T-helper 1 cell treated with Interleukin-12 subunit alpha and Interleukin-12 subunit beta and Interleukin-4 antibody, amounts not matched to agents 30 ng/mL and 1 ng/mL, for 36 hours (primary cell): ENCODE measurements around the gene RAPGEF5. TPM values are rescaled to one million over a fixed set of nuclear protein-coding genes. Genes with fewer than 3 reads are reported as not detected.

ENCODE experiments used
- intact Hi-C: fragments of 100-400 bp; cut with micrococcal nuclease; formaldehyde crosslinking; loops from one replicate; pipeline ENCODE4 v1.15.1; 2024
- total RNA-seq: library from RNA; stranded (reverse); gene quantifications from 2 replicates; pipeline ENCODE4 v1.2.3, GENCODE V29; 2022

The RAPGEF5 gene
- total RNA-seq, 1 donor from 2014 or later: 0.17 TPM

- intact Hi-C loops: no loop called here
Measured at GRCh38 chr7:22194658-22195273, 162.2 kb downstream of the RAPGEF5 start.

- intact Hi-C loops: no loop called here
Measured at GRCh38 chr7:22193450-22193983, 163.4 kb downstream of the RAPGEF5 start.

GRCh38 chr7:22192801-22193200, 164.2 kb downstream of the RAPGEF5 start:
- intact Hi-C loops: no loop called here

- intact Hi-C loops: no loop called here
Measured at GRCh38 chr7:22190736-22191135, 166.2 kb downstream of the RAPGEF5 start.

- intact Hi-C loops: no loop called here
Measured at GRCh38 chr7:22189741-22190140, 167.2 kb downstream of the RAPGEF5 start.

- intact Hi-C loops: no loop called here
Measured at GRCh38 chr7:22189230-22189629, 167.7 kb downstream of the RAPGEF5 start.

GRCh38 chr7:22187691-22188348, 169.1 kb downstream of the RAPGEF5 start:
- intact Hi-C loops: no loop called here

- intact Hi-C loops: no loop called here
Measured at GRCh38 chr7:22185559-22185958, 171.4 kb downstream of the RAPGEF5 start.

- intact Hi-C loops: no loop called here
Measured at GRCh38 chr7:22184549-22185199, 172.3 kb downstream of the RAPGEF5 start.

- intact Hi-C loops: no loop called here
Measured at GRCh38 chr7:22183522-22184280, 173.3 kb downstream of the RAPGEF5 start.

GRCh38 chr7:22182149-22182548, 174.8 kb downstream of the RAPGEF5 start:
- intact Hi-C loops: loop anchor here (1.0 kb wide), 1 partner anchor 8 kb away; no protein-coding TSS in a partner anchor

GRCh38 chr7:22181663-22182062, 175.3 kb downstream of the RAPGEF5 start:
- intact Hi-C loops: loop anchor here (1.0 kb wide), 1 partner anchor 7 kb away; no protein-coding TSS in a partner anchor

GRCh38 chr7:22179442-22179879, 177.5 kb downstream of the RAPGEF5 start:
- intact Hi-C loops: loop anchor here (10.0 kb wide), 2 partner anchors 235 to 515 kb away; partner anchors contain the start of gene CDCA7L

GRCh38 chr7:22178735-22179134, 178.2 kb downstream of the RAPGEF5 start:
- intact Hi-C loops: loop anchor here (10.0 kb wide), 2 partner anchors 234 to 516 kb away; partner anchors contain the start of gene CDCA7L

- intact Hi-C loops: loop anchor here (10.0 kb wide), 2 partner anchors 232 to 518 kb away; partner anchors contain the start of gene CDCA7L
Measured at GRCh38 chr7:22176791-22177412, 180.1 kb downstream of the RAPGEF5 start.

- intact Hi-C loops: loop anchor here (1.0 to 10.0 kb wide), 4 partner anchors 8 to 520 kb away; partner anchors contain the start of gene CDCA7L
Measured at GRCh38 chr7:22174574-22174953, 182.4 kb downstream of the RAPGEF5 start.

GRCh38 chr7:22173685-22174573, 183.0 kb downstream of the RAPGEF5 start:
- intact Hi-C loops: loop anchor here (1.0 to 10.0 kb wide), 4 partner anchors 8 to 521 kb away; partner anchors contain the start of gene CDCA7L

- intact Hi-C loops: no loop called here
Measured at GRCh38 chr7:22168129-22168634, 188.8 kb downstream of the RAPGEF5 start.

GRCh38 chr7:22167482-22167881, 189.5 kb downstream of the RAPGEF5 start:
- intact Hi-C loops: no loop called here
